ENCODE results near the gene MCC. TPM values are rescaled to one million over a fixed set of nuclear protein-coding genes. Genes with fewer than 3 reads are reported as not detected.

Gene MCC
- total RNA-seq, 3 donors from 2014 or later (not counting 1 experiment from before 2014, with no cell fraction given): 0.68 to 1.8 (median 1.4) TPM

DNA sequence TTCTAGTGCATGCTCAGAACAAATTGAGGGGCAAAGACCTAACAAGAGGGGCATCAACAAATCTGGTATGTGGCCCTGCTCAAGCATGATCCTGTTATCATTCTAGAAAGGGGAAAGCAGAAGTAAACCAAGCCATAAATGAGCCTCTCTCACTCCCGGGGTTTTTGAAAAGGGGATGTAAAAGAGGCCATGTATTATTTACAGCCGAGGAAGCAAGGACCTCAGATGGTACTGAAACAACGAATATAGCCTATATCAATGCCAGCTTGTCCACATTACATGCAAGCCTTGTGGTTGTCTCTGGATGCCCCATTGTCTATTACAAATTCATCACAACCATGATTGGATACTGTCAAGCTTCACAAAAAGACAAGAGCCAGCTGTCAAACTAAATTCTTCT lies 300.3 kb downstream of the MCC start:
- Histone ChIP-seq H3K4me3 (ENCODE audit: low read length) (no peak overlapping the region), H3K27me3 (ENCODE audit: control insufficient read depth, insufficient read depth, low read length) (no peaks in the 10 kb centered on the region), H3K4me1 (ENCODE audit: control insufficient read depth, insufficient read depth, low read length) (no peaks in the 10 kb centered on the region), H3K36me3 (ENCODE audit: control insufficient read depth, insufficient read depth, low read length) (no peaks in the 10 kb centered on the region), H3K9me3 (ENCODE audit: control insufficient read depth, insufficient read depth, low read length) (no peaks in the 10 kb centered on the region), H3K27ac (ENCODE audit: low read length) (no peak overlapping the region)
- Mint-ChIP-seq H3K36me3 (no peaks in the 10 kb centered on the region), H3K27ac (no peak overlapping the region), H3K9me3 (peaks cover 0 to under 1% of the 10 kb centered on the region in 2 donors), H3K27me3 (ENCODE audit: low read depth in 2 of 2) (peaks cover 9 to 15% of the 10 kb centered on the region in 2 donors), H3K4me1 (no peaks in the 10 kb centered on the region), H3K4me3 (no peak overlapping the region)
- 12% methylated on average over 3 of the region's 3 CpGs for WGBS (ENCODE audit: insufficient coverage)
- intact Hi-C loops (cut with micrococcal nuclease): no loop called here
- no peak for ATAC-seq
- DNase-seq: no peak
- TF ChIP-seq, protein P1, sequence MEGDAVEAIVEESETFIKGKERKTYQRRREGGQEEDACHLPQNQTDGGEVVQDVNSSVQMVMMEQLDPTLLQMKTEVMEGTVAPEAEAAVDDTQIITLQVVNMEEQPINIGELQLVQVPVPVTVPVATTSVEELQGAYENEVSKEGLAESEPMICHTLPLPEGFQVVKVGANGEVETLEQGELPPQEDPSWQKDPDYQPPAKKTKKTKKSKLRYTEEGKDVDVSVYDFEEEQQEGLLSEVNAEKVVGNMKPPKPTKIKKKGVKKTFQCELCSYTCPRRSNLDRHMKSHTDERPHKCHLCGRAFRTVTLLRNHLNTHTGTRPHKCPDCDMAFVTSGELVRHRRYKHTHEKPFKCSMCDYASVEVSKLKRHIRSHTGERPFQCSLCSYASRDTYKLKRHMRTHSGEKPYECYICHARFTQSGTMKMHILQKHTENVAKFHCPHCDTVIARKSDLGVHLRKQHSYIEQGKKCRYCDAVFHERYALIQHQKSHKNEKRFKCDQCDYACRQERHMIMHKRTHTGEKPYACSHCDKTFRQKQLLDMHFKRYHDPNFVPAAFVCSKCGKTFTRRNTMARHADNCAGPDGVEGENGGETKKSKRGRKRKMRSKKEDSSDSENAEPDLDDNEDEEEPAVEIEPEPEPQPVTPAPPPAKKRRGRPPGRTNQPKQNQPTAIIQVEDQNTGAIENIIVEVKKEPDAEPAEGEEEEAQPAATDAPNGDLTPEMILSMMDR (IDR thresholded peaks at IDR 0.05): no peak

DNA sequence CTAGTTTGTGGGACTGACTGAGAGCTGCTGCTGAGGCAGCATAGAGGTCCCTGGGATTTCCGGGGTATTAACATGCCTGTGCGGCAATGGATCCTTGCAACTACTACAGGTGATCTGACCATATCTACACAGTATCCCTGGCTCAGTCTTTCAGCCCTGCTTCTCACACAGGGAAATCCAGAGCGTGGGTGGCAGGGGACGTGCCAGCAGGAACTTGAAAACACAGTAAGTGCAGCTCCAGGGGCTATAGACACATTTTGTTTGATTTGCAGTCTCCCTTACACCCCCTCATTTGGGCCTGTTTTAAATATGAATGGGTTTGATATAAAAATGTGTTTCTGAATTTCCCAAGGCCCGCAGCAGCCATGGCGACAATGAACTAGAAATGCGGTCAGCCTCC lies 302.2 kb downstream of the MCC start:
- Histone ChIP-seq H3K36me3 (ENCODE audit: control insufficient read depth, insufficient read depth, low read length) (no peaks in the 10 kb centered on the region), H3K27me3 (ENCODE audit: control insufficient read depth, insufficient read depth, low read length) (no peaks in the 10 kb centered on the region), H3K4me1 (ENCODE audit: control insufficient read depth, insufficient read depth, low read length) (peaks cover 3% of the 10 kb centered on the region), H3K4me3 (ENCODE audit: low read length) (no peak overlapping the region), H3K27ac (ENCODE audit: low read length) (no peak overlapping the region), H3K9me3 (ENCODE audit: control insufficient read depth, insufficient read depth, low read length) (no peaks in the 10 kb centered on the region)
- no peak overlapping the region for H3K4me3 Mint-ChIP-seq
- no peak for DNase-seq
- intact Hi-C loops (cut with micrococcal nuclease): no loop called here
- H3K36me3 Mint-ChIP-seq: no peaks in the 10 kb centered on the region
- TF ChIP-seq, protein P1 (IDR thresholded peaks at IDR 0.05): no peak
- peaks cover 11 to 30% of the 10 kb centered on the region in 2 donors for H3K27me3 Mint-ChIP-seq (ENCODE audit: low read depth in 2 of 2)
- no peak overlapping the region for H3K27ac Mint-ChIP-seq
- H3K4me1 Mint-ChIP-seq: no peaks in the 10 kb centered on the region
- WGBS (ENCODE audit: insufficient coverage): 88% methylated on average over 7 of the region's 7 CpGs
- ATAC-seq: no peak
- no peaks in the 10 kb centered on the region for H3K9me3 Mint-ChIP-seq

DNA sequence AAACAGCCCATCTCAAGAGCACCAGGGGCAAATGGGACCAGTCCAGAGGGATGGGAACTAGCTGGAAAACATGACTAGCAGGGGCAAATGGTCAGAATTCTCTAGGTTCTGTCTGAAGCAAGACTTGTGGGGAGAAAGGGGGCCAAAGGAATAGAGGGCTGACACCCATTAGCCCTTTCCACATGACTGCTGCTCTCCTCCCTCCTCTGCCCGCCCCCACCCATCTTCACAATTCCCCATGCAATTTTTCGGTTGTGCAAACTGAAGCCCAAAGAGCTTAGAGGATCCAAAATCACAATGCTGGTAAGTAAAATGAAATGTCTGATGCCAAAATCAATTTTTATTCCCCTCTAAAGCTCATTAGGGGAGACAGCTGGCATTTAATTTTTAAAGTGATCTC lies 304.6 kb downstream of the MCC start:
- WGBS (ENCODE audit: insufficient coverage): 100% methylated on average over 2 of the region's 2 CpGs
- no peaks in the 10 kb centered on the region for H3K9me3 Mint-ChIP-seq
- TF ChIP-seq, protein P1 (IDR thresholded peaks at IDR 0.05): no peak
- peaks cover 15 to 43% of the 10 kb centered on the region in 2 donors for H3K27me3 Mint-ChIP-seq (ENCODE audit: low read depth in 2 of 2)
- Histone ChIP-seq H3K27ac (ENCODE audit: low read length) (no peak overlapping the region), H3K4me1 (ENCODE audit: control insufficient read depth, insufficient read depth, low read length) (peaks cover 3% of the 10 kb centered on the region), H3K27me3 (ENCODE audit: control insufficient read depth, insufficient read depth, low read length) (no peaks in the 10 kb centered on the region), H3K4me3 (ENCODE audit: low read length) (no peak overlapping the region), H3K36me3 (ENCODE audit: control insufficient read depth, insufficient read depth, low read length) (no peaks in the 10 kb centered on the region), H3K9me3 (ENCODE audit: control insufficient read depth, insufficient read depth, low read length) (no peaks in the 10 kb centered on the region)
- DNase-seq (no peak), ATAC-seq (no peak)
- H3K27ac Mint-ChIP-seq: no peak overlapping the region
- intact Hi-C loops (cut with micrococcal nuclease): no loop called here
- no peaks in the 10 kb centered on the region for H3K4me1 Mint-ChIP-seq
- no peaks in the 10 kb centered on the region for H3K36me3 Mint-ChIP-seq
- no peak overlapping the region for H3K4me3 Mint-ChIP-seq

DNA sequence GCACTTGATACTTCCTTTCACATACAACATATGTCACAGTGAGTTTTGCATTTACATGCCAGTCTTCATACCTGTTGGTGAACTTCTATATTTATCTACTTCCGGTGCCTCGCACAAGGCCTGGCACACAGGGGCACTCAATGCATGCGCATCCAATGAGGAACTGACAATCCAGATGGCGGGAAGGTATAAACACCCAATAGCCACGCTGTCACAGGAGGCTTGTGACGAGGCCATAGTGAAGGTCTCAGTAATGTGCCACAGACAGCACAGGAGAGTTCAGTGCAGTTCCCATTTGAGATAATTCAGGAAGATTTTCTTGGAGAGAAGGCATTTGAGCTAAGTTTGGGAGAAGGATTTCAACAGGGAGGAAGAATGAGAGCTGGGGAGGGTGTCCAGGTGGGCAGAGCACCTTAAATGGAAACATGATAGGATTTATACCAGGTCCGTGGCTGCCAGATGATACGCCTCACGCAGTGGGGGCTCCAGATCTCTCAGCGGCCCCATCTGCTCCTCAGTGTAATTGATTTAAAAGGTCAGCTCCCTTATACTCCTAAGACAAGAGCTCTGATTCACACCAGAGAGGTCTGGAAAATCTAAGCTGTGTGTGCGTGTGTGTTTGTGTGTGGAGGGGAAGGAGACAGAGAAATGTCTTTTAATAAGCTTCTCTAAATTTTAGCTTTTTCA lies 305.5 kb downstream of the MCC start:
- no peak overlapping the region for H3K4me3 Mint-ChIP-seq
- H3K9me3 ChIP-seq (ENCODE audit: control insufficient read depth, insufficient read depth, low read length): no peaks in the 10 kb centered on the region
- H3K27ac Mint-ChIP-seq: no peak overlapping the region
- H3K36me3 Mint-ChIP-seq: no peaks in the 10 kb centered on the region
- TF ChIP-seq, protein P1 (IDR thresholded peaks at IDR 0.05): no peak
- no peaks in the 10 kb centered on the region for H3K9me3 Mint-ChIP-seq
- 96% methylated on average over 10 of the region's 11 CpGs for WGBS (ENCODE audit: insufficient coverage)
- no peak for ATAC-seq
- peaks cover 3% of the 10 kb centered on the region for H3K4me1 ChIP-seq (ENCODE audit: control insufficient read depth, insufficient read depth, low read length)
- intact Hi-C loops (cut with micrococcal nuclease): no loop called here
- no peak overlapping the region for H3K27ac ChIP-seq (ENCODE audit: low read length)
- no peaks in the 10 kb centered on the region for H3K27me3 ChIP-seq (ENCODE audit: control insufficient read depth, insufficient read depth, low read length)
- no peak for DNase-seq
- H3K4me3 ChIP-seq (ENCODE audit: low read length): no peak overlapping the region
- H3K4me1 Mint-ChIP-seq: no peaks in the 10 kb centered on the region
- H3K27me3 Mint-ChIP-seq (ENCODE audit: low read depth in 2 of 2): peaks cover 20 to 52% of the 10 kb centered on the region in 2 donors
- no peaks in the 10 kb centered on the region for H3K36me3 ChIP-seq (ENCODE audit: control insufficient read depth, insufficient read depth, low read length)

Measured in natural killer cell (primary cell).